ENCODE measurements around the gene OSGIN1.

GRCh38 chr16:84005391-84005790 is 52.4 kb downstream of the OSGIN1 start:
- TF ChIP-seq CTCF (IDR thresholded peaks at IDR 0.05): no peak
- no peak for TF ChIP-seq POLR2A (IDR thresholded peaks at IDR 0.05)

All from body of pancreas (tissue), 4 donors.